DOHH2 (cell line): Measurements from ENCODE around the gene SLFN12.

Source experiments
- H3F3A ChIP-seq: fragments of 200-600 bp; sonication (generic), shearing (Covaris generic); 2 replicates; pipeline ENCODE4 v1.6.0; 2016; ENCODE audit warnings: antibody characterized with exemption, mild to moderate bottlenecking; ENCODE audit not compliant: control insufficient read depth, insufficient read depth
- H3K27ac ChIP-seq: fragments of 200-600 bp; sonication (generic); 2 replicates; pipeline ENCODE4 v1.5.1; 2014; ENCODE audit warnings: low read depth, mild to moderate bottlenecking, low read length, moderate library complexity
- H3K27me3 ChIP-seq: fragments of 200-600 bp; sonication (generic); 2 replicates; pipeline ENCODE4 v1.6.1; 2014; ENCODE audit warnings: mild to moderate bottlenecking, low read length, mixed read lengths; ENCODE audit not compliant: control insufficient read depth
- H3K36me3 ChIP-seq: fragments of 200-600 bp; sonication (generic); 2 replicates; pipeline ENCODE4 v1.6.1; 2014; ENCODE audit warnings: mild to moderate bottlenecking, low read length, moderate library complexity, mixed read lengths; ENCODE audit not compliant: control insufficient read depth
- H3K4me1 ChIP-seq: fragments of 200-600 bp; sonication (generic); 2 replicates; pipeline ENCODE4 v1.6.1; 2014; ENCODE audit warnings: mild to moderate bottlenecking, low read length, mixed read lengths; ENCODE audit not compliant: control insufficient read depth
- H3K4me2 ChIP-seq: fragments of 200-600 bp; sonication (generic); 2 replicates; pipeline ENCODE4 v1.6.0; 2014; ENCODE audit warnings: mild to moderate bottlenecking, low read length, moderate library complexity
- H3K4me3 ChIP-seq: fragments of 200-600 bp; sonication (generic); 2 replicates; pipeline ENCODE4 v1.5.1; 2014; ENCODE audit warnings: mild to moderate bottlenecking, low read length, mixed read lengths
- H3K79me2 ChIP-seq: fragments of 200-600 bp; sonication (generic); 2 replicates; pipeline ENCODE4 v1.6.1; 2014; ENCODE audit warnings: mild to moderate bottlenecking, low read length, mixed read lengths; ENCODE audit not compliant: control insufficient read depth
- H3K9me2 ChIP-seq: fragments of 200-600 bp; sonication (generic); replicated peaks from 2 replicates; pipeline ENCODE4 v1.6.1; 2014; ENCODE audit warnings: mild to moderate bottlenecking, low read length, mixed read lengths; ENCODE audit not compliant: control insufficient read depth
- H3K9me3 ChIP-seq: fragments of 200-600 bp; sonication (generic); 2 replicates; pipeline ENCODE4 v1.6.1; 2014; ENCODE audit warnings: antibody characterized with exemption, low read length, mixed read lengths; ENCODE audit not compliant: control insufficient read depth, insufficient read depth
- H4K20me1 ChIP-seq: fragments of 200-600 bp; sonication (generic); 2 replicates; pipeline ENCODE4 v1.6.0; 2014; ENCODE audit warnings: low read depth, mild to moderate bottlenecking, antibody characterized with exemption, low read length, moderate library complexity; ENCODE audit not compliant: control insufficient read depth, insufficient read depth
- CTCF ChIP-seq: fragments of 200-600 bp; sonication (generic); IDR thresholded peaks from one replicate; pipeline ENCODE4 v1.5.1; 2014; ENCODE audit warnings: antibody characterized with exemption, mild to moderate bottlenecking, low read depth, low read length; ENCODE audit not compliant: poor library complexity, severe bottlenecking
- EZH2phosphoT487 ChIP-seq: fragments of 200-600 bp; sonication (generic); IDR thresholded peaks from 2 replicates; pipeline ENCODE4 v1.6.1; 2017; ENCODE audit warnings: borderline replicate concordance, mild to moderate bottlenecking, antibody characterized with exemption, low read length, moderate library complexity, mixed read lengths

SLFN12 gene

GRCh38 chr17:35438433-35438832 is 6.1 kb upstream of the SLFN12 start:
- Histone ChIP-seq H3K79me2 (no peaks in the 10 kb centered on the region), H3K9me2 (no peaks in the 10 kb centered on the region), H3K4me1 (no peaks in the 10 kb centered on the region), H3K4me3 (no peak overlapping the region), H3K4me2 (no peak overlapping the region), H3F3A (no peaks in the 10 kb centered on the region), H4K20me1 (no peaks in the 10 kb centered on the region), H3K27ac (no peak overlapping the region), H3K36me3 (no peaks in the 10 kb centered on the region), H3K27me3 (no peaks in the 10 kb centered on the region), H3K9me3 (no peaks in the 10 kb centered on the region)
- no peak for TF ChIP-seq EZH2phosphoT487
- no peak for TF ChIP-seq CTCF

DNA sequence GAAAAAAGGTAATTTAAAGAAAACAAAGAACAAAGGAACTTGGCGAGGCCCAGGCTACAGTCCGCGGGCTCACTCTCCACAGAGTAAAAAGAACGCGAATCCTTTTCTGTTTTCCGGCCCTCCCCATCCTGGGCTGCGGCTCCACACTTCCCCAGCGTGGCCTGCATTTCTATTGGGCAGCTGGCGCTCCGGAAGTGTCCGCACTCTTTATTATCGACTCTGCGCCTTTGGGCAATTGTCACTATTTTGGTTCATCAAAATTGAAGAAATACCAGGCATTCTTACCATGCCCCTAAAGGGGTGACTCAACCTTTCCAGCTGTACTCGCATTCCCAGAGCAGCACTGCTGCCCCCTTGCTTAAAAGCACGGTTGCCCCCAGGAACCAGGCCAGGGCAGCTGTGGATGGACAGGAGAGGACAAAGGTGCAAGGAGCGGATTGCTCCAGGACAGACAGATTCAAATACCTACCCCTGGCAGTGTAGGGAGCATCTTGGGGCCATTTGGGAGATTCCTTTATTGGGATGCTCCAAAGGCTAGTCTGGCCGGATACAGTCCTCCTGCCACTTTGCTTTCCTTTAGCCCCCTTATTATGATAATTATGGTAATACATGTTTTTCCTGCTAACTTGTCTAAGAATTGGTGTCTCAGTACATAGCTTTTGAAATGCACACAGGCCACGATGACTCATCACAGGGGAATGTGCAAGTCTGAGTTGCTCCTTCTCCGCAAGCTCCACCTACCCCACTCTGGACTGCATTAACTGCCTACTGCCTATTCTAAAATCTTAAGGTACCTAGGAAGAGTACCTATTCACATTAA is 985 bp upstream of the SLFN12 start:
- H3K4me1 ChIP-seq = no peaks in the 10 kb centered on the region
- H3K9me2 ChIP-seq = no peaks in the 10 kb centered on the region
- no peaks in the 10 kb centered on the region for H3K79me2 ChIP-seq
- H3K9me3 ChIP-seq = no peaks in the 10 kb centered on the region
- no peaks in the 10 kb centered on the region for H3F3A ChIP-seq
- no peak overlapping the region for H3K27ac ChIP-seq
- no peak overlapping the region for H3K4me3 ChIP-seq
- no peaks in the 10 kb centered on the region for H4K20me1 ChIP-seq
- no peaks in the 10 kb centered on the region for H3K36me3 ChIP-seq
- peaks cover 24% of the 10 kb centered on the region for H3K27me3 ChIP-seq
- no peak for TF ChIP-seq EZH2phosphoT487
- TF ChIP-seq CTCF = no peak
- H3K4me2 ChIP-seq = no peak overlapping the region

GRCh38 chr17:35429702-35430101 is 2.6 kb downstream of the SLFN12 start:
- TF ChIP-seq CTCF = no peak
- no peak for TF ChIP-seq EZH2phosphoT487
- Histone ChIP-seq H3K36me3 (no peaks in the 10 kb centered on the region), H3K79me2 (no peaks in the 10 kb centered on the region), H3F3A (no peaks in the 10 kb centered on the region), H3K4me3 (no peak overlapping the region), H3K9me2 (no peaks in the 10 kb centered on the region), H3K4me2 (no peak overlapping the region), H3K27me3 (peaks cover 30% of the 10 kb centered on the region), H3K4me1 (no peaks in the 10 kb centered on the region), H4K20me1 (no peaks in the 10 kb centered on the region), H3K9me3 (no peaks in the 10 kb centered on the region), H3K27ac (no peak overlapping the region)
